Fibroblast of lung (primary cell): Measurements from ENCODE around the gene SORCS2.

Experiments
- EZH2 ChIP-seq: IDR thresholded peaks from 2 replicates; pipeline ENCODE4 v1.5.1; 2012; ENCODE audit warnings: low read length, control low read depth, mild to moderate bottlenecking; ENCODE audit errors: missing control alignments
- TF ChIP-seq, protein P1 (sequence below), 2 donors: IDR thresholded peaks in 1 of 2; conservative IDR thresholded peaks in 1 of 2; 1 replicate in 1 of 2; 2 replicates in 1 of 2; pipeline ENCODE4 v1.5.1; 2011 to 2012; ENCODE audit warnings: low read length in 2 of 2, control low read depth in 1 of 2, inconsistent platforms in 1 of 2, low read depth in 1 of 2, mild to moderate bottlenecking in 1 of 2

DNA sequence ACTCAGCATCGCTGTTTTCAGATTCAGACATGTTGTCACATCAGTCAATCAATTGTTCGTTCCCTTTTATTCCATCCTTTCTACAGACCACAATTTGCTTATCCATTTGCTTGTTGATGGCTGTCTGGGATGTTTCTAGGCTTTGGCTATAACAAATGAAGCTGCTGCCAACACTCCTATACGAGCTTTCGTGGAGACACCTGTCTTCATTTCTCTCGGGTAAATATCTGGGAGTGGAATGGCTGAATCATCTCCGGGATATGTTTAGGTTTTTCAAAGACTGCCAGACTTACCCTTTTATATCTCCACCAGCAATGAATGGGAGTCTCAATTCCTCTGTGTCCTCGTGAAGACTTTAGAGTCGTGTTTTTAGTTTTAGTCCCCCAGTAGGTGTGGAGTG, 118.9 kb downstream of the SORCS2 start:
- TF ChIP-seq, protein P1, sequence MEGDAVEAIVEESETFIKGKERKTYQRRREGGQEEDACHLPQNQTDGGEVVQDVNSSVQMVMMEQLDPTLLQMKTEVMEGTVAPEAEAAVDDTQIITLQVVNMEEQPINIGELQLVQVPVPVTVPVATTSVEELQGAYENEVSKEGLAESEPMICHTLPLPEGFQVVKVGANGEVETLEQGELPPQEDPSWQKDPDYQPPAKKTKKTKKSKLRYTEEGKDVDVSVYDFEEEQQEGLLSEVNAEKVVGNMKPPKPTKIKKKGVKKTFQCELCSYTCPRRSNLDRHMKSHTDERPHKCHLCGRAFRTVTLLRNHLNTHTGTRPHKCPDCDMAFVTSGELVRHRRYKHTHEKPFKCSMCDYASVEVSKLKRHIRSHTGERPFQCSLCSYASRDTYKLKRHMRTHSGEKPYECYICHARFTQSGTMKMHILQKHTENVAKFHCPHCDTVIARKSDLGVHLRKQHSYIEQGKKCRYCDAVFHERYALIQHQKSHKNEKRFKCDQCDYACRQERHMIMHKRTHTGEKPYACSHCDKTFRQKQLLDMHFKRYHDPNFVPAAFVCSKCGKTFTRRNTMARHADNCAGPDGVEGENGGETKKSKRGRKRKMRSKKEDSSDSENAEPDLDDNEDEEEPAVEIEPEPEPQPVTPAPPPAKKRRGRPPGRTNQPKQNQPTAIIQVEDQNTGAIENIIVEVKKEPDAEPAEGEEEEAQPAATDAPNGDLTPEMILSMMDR (conservative IDR thresholded peaks at IDR 0.05 in 1 of 2, IDR thresholded peaks at IDR 0.05 in 1 of 2; ENCODE audit: low read depth in 1 of 2, low read length in 2 of 2) = no peak
- no peak for TF ChIP-seq EZH2
